ENCODE measurements around the gene PTMS. TPM values are rescaled to one million over a fixed set of nuclear protein-coding genes. Genes with fewer than 3 reads are reported as not detected.

PTMS gene
- total and polyA plus RNA-seq, 10 of the 15 experiments (the other 5 are each of a cell fraction or from before 2014, with no cell fraction given), result 2.1 to 127 (median 29.8) TPM

GRCh38 chr12:6817662-6818157 lies 51.5 kb downstream of the PTMS start:
- no peak for DNase-seq (ENCODE audit: low read depth, low spot score)
- Histone ChIP-seq H3K9ac (ENCODE audit: control insufficient read depth, insufficient read depth, low read length) (no peak overlapping the region), H3K4me1 (ENCODE audit: control insufficient read depth, insufficient read depth, low read length) (peaks cover 2% of the 10 kb centered on the region; the same call in 1 of the 2 replicates), H3K27me3 (replicated peaks in 1 of 2; ENCODE audit: control insufficient read depth in 2 of 2, insufficient read depth in 2 of 2, low read length in 1 of 2) (peaks cover 5 to 11% of the 10 kb centered on the region in 2 experiments), H4K20me1 (ENCODE audit: control insufficient read depth, insufficient read depth) (no peaks in the 10 kb centered on the region), H3K36me3 (ENCODE audit: control insufficient read depth in 2 of 2, insufficient read depth in 2 of 2, low read length in 1 of 2) (no peaks in the 10 kb centered on the region), H3K4me2 (ENCODE audit: control insufficient read depth, insufficient read depth) (no peak overlapping the region), H3K9me3 (replicated peaks; ENCODE audit: control insufficient read depth, insufficient read depth, low read length) (no peaks in the 10 kb centered on the region), H3K79me2 (ENCODE audit: control insufficient read depth, insufficient read depth, low read length) (no peaks in the 10 kb centered on the region), H3K27ac (ENCODE audit: control insufficient read depth, insufficient read depth) (no peak overlapping the region), H2AFZ (ENCODE audit: control insufficient read depth, low read depth, low read length) (no peak overlapping the region), H3K4me3 (no peak overlapping the region)
- no peak for ATAC-seq
- BruUV-seq (replicated peaks), result no TSS peak
- SMC1A ChIA-PET (ENCODE audit: uncharacterized antibody, unreplicated experiment), result no interaction called here
- intact Hi-C loops (cut with micrococcal nuclease; ENCODE audit: unreplicated experiment) (no loop called here), in situ Hi-C loops (cut with MboI) (no loop called here)
- WGBS (ENCODE audit: insufficient coverage, insufficient replicate concordance, low lambda C conversion rate, missing lambda C conversion rate), result 71% methylated on average over 20 of the region's 20 CpGs
- FAIRE-seq, result no peak
- CTCF ChIA-PET, result interaction anchor here (1.1 kb wide), 1 partner anchor 64 kb away, joined by 5 read pairs; the partner anchor contains the start of gene MLF2
- POLR2A ChIA-PET, result no interaction called here
- RAD21 ChIA-PET (ENCODE audit: unreplicated experiment), result no interaction called here
- peak; percentile 83 for TF ChIP-seq BCL3 (IDR thresholded peaks at IDR 0.05; ENCODE audit: borderline replicate concordance, insufficient read depth, low read depth, low read length, poor library complexity, severe bottlenecking)
- no peak for TF ChIP-seq CREB1 (IDR thresholded peaks at IDR 0.05; ENCODE audit: low read depth)
- no peak for TF ChIP-seq ZNF384 (IDR thresholded peaks at IDR 0.05; ENCODE audit: borderline replicate concordance, low read depth, low read length)
- peak; percentile 73; the same call in 1 of the 2 replicates for TF ChIP-seq HDGF (IDR thresholded peaks at IDR 0.05)
- no peak for TF ChIP-seq NFXL1 (IDR thresholded peaks at IDR 0.05; ENCODE audit: borderline replicate concordance)
- TF ChIP-seq NKRF (conservative IDR thresholded peaks at IDR 0.05), result no peak
- no peak for TF ChIP-seq SIN3A (IDR thresholded peaks at IDR 0.05; ENCODE audit: low read depth, low read length)
- TF ChIP-seq TCF3 (IDR thresholded peaks at IDR 0.05; ENCODE audit: borderline replicate concordance, insufficient read depth, low read depth, low read length), result peak; percentile 25; the same call in 1 of the 2 replicates
- TF ChIP-seq PBX3 (IDR thresholded peaks at IDR 0.05; ENCODE audit: insufficient replicate concordance, low read depth, low read length), result peak; percentile 57
- TF ChIP-seq MLLT1 (IDR thresholded peaks at IDR 0.05), result no peak
- no peak for TF ChIP-seq PAX8 (IDR thresholded peaks at IDR 0.05)
- TF ChIP-seq TBL1XR1 (IDR thresholded peaks at IDR 0.05; ENCODE audit: low read depth, low read length), result no peak
- TF ChIP-seq CEBPB (IDR thresholded peaks at IDR 0.05; ENCODE audit: borderline replicate concordance in 1 of 2, low read depth in 2 of 2, low read length in 2 of 2), result no peak
- TF ChIP-seq CEBPZ (IDR thresholded peaks at IDR 0.05; ENCODE audit: low read depth, low read length), result no peak
